Kidney glomerular epithelial cell (primary cell): ENCODE data around the gene AGR2.
"Not testable (repeated sequence)": the region's sequence is repeated elsewhere in the genome, so short reads cannot be mapped to it uniquely, and the experiment has no call there.

Experiments
- DNase-seq: peaks from one replicate; lab custom pipeline; 2025; lab: John Stamatoyannopoulos, UW

The AGR2 gene

DNA sequence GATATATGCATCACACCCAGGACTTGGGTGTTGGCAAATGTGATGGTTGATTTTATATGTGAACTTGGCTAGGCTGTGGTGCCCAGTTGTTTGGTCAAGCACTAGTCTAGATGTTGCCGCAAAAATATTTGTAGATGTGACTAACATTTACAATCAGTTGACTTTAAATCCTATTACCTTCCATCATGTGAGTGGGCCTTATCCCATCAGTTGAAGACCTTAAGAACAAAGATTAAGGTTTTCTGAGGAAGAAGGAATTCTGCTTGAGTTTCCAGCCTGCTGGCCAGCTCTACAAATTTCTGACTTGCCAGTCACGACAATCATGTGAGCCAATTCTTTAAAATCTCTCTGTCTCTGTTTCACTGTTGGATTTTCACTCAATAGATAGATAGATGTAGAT is 30.9 kb downstream of the AGR2 start:
- no peak for DNase-seq

DNA sequence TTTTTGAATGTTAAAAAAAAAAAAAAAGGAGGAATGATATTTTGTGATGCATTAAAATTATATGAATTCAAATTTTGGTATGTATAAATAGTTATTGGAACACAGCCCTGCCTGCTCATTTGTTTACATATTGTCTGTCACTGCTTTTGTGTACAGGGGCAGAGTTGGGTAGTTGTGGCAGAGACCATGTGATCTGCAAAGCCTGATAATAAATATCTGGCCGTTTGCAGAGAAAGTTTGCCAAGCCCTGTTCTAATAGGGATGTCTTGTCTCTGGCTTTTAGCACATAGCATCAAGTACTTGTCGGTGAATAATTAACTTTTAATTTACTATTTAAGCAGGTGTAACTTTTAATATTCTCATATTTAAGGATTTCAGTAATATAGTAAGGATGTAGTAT is 31.5 kb downstream of the AGR2 start:
- no peak for DNase-seq

DNA sequence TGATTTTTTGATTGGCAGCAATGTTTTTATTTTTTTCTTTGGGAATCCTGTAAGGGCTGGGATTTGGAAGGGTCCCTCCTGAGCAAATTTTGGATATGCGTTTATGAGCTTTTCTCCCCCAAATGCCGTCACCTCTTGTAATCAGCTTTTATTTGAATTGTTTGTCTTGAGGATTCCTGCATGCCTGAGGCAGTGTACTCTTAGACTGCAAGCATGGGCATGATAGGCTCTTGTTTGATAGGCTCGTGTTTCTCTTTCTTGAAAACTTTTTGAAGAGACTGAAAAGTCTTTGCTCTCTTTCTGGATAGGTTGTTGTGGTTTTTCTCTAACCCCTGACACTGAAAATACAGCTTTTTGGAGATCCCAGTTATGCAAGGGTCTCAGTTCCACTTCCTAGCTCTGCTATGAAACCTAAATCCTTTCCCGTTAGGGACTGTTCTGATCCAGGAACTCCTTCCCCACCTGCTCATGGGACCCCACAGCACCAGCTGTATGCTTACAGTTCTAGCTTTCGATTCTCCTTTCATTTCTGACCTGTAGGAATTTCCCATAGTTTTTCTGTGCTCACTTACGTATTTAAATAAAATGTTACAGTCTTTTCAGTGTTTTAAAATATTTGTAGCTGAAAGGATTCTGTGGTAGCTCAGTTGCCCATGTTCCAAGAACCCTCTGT is 34.0 kb downstream of the AGR2 start:
- no peak for DNase-seq

DNA sequence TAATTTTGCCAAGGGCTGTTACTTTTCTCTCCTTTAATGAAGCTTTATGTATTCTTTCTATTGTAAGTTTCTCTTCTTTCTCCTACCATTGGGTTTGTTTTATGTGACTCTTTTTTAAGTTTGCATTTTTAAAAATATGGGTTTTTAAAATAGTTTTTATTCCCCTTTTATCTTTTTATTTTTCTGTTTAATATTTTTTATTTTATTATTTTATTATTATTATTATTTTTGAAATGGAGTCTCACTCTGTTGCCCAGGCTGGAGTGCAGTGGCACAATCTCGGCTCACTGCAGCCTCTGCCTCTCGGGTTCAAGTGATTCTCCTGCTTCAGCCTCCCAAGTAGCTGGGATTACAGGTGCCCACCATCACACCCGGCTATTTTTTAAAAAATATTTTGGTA is 34.8 kb downstream of the AGR2 start:
- DNase-seq: not testable (repeated sequence)

GRCh38 chr7:16765436-16765859 is 39.4 kb downstream of the AGR2 start:
- no peak for DNase-seq

DNA sequence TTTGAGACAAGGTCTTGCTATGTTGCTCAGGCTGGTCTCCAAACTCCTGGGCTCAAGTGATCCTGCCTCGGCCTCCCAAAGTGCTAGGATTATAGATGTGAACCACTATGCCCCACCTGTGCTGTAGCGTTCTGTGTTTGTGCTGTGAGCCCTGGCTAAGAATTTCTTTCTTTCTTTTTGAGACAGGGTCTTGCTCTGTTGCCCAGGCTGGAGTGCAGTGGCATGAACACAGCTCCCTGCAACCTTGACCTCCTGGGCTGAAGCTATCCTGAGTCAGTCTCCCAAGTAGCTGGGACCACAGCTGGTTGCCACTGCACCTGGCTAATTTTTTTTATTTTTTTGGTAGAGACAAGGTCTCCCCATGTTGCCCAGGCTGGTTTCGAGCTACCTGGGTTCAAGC is 39.9 kb downstream of the AGR2 start:
- no peak for DNase-seq

DNA sequence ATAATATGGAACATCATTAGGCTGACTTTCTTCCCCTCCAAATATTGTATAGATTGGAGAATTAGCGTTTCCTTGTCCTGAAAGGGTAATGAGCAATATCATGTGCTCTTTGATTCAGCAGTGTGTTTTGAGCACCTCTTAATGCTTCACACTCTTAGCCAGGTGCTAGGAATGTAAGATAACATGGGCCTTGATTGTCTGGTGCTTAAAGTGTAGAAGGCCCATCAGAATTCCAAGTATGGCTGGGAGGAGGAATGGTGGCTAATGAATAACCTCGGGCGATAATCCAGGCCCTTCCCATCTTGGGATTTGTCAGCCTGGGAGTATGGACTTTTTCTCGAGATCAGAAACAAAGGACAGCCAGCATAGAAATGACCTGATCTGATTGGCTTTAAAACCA is 42.6 kb downstream of the AGR2 start:
- DNase-seq: no peak

- no peak for DNase-seq
These were observed 45.0 kb downstream of the AGR2 start for GRCh38 chr7:16759840-16760239.

DNA sequence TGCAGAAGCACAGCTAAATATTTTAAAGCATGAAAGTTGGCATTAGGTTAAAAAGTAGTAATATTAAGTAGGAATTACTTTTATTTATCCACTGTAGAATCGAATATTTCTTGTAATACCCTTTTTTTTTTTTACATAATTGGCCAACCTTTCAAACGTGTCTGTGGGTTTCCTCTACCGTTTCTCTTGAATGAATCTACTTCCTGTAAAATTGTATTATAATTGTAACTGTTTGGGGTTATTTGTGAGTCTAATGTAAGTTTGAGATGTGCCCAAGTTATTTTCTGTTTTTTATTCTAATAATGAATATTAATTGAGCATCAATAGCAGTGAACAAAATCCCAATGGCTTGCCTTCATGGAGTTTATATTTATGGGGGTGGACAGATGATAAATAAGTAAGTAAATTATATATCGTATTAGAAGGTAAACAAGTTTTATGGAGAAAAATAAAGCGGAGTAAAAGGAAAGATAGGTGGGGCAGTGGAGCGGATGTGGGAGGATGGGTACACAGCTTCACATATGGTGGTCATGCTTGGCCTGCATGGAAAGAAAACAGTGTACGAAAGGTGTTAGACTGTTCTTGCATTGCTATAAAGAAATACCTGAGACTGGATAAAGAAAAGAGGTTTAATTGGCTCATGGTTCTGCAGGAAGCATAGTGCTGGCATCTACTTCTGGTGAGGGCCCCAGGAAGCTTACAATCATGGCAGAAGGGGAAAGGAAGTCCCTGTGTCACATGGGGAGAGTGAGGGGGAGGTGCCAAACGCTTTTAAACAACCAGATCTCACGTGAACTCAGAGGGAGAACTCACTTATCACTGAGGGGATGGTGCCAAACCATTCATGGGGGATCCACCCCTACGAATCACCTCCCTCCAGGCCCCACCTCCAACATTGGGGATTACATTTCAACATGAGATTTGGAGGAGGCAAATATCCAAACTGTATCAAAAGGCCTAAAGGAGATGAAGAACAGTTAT is 45.9 kb downstream of the AGR2 start:
- no peak for DNase-seq

DNA sequence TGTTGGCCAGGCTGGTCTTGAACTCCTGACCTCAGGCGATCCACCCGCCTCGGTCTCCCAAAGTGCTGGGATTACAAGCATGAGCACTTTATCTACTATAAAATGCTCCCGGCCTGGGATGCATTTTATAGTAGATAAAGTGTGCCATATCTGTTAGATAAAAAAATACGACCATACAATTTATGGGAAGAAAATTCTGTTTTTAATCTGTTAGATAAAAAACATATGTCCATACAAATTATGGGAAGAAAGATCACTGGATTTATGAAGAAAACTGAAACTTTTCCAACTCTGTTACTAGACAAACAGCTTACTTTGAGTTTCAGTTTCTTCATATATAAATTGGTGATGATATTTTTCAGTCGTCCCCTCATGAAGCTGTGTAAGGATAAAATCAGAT is 46.8 kb downstream of the AGR2 start:
- no peak for DNase-seq

- DNase-seq: no peak
These were observed 49.4 kb downstream of the AGR2 start for GRCh38 chr7:16755397-16755796.

GRCh38 chr7:16754856-16755317 is 49.9 kb downstream of the AGR2 start:
- no peak for DNase-seq

DNA sequence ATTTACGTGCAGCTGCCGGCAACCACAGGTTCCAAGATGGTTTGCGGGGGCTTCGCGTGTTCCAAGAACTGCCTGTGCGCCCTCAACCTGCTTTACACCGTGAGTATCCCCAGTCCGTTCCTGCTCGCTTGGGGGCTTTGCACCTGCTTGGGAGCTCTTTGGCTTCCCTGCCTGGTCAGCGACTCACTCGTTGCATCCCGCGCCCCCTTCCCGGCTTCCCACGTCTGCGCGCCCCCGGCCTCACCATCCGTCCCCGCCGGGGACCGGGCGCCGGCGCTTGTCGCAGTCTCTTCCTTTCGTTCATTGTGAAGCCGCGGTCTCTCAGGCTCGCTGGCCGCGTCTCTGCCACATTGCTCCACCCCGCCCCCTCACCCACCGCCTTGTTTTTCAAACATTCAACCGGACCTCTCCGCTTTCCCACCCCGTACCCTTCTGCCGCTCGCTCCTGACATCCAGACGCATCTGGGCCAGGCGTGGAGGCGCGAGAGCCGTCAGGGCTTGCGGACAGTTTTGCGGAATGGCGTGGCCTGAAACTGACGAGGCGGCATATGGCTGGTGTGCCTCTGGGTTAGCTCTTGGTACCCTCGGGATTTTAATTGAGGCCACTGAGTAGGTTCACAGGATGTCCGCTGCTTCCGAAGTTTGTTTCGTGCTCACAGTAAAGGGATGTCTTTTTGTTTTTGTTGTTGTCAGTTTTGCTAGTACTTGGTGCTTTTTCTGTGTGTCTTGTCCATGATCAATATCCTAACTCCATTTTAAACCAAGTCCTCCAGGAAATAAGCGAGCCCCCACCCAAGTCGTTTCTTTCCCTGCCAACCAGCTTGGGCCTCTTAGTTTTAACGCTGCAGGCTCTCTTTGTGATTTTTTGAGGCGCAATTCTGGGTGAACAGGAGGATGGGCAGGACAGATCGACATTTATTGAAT is 50.6 kb downstream of the AGR2 start:
- DNase-seq: peak; percentile 12

- DNase-seq: peak; percentile 81
These were observed 51.5 kb downstream of the AGR2 start, which contains the start of gene TSPAN13 for GRCh38 chr7:16753102-16753931. TSPAN13 (plus strand) TSS chr7:16753755; CDS start chr7:16753968, 213 bp downstream.

- DNase-seq: no peak
These were observed 57.7 kb downstream of the AGR2 start for GRCh38 chr7:16747102-16747501.

DNA sequence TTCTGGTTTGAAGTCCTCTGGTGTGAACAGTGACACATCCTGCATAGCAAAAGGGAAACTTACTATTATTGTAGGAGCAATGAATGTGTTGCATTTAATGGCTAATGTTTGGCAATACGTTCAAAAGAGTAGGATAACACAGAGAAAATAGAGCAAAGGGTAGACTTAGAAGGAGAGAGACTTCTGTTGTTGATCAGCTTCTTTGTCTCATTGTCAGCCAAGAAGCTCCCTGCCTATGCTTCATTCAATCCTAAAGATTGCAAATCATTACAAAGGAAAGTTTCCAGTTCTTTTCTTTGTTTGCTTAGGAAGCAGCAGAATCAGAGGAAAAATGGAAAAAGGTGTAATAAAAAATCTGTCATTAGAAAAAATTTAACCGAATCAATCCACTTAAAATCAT is 59.2 kb downstream of the AGR2 start:
- DNase-seq: no peak

DNA sequence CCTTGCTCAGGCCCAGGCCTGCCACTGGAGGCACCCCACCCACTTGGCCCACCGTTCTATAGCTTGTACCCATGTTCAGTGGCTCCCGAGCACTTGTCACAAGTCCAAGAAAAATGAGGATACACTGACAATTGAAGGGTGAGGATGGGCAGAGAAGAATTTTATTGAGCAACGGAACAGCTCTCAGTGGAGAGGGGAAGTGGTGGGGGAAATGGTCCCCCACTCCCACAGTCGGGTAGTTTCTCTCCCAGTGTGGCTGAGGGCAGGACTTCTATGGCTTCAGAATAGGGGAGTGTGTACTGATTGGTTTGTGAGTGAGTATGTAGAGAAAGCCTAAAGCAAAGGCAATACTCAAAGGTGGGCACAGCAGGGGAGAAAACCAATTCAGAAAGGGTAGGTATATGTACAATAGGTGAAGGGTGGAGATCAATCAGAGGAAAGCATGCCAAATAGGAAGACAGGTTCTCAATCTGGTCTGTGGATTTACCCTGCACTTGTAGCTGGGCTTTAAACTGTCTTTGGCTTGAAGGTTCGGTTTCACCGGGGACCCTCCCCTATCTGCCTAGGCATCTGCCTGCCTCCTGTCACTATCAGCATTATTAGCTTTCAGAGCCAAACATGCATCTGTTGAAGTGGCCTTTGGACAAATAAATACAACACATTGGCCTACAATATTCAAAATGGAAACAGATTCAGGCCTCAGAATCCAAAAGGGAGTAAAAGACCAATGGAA is 60.1 kb downstream of the AGR2 start:
- DNase-seq: no peak

DNA sequence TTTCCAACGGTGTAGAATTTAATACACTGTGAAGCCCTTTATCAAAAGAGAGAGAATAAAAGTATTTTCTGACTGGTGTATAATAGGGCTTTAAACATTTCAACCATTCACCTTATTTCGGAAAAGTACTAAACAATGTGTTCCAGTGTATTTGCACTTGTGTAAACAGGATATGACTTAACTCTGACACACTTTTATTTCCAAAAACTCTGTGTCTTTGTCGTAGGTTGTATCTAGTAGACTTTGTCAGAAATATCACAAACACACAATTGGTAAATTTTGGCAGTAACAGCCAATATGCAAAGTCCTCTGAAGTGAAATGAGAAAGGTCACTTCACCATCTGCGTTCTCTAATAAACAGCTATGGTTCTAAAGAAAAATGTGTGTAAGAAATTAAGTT is 61.6 kb downstream of the AGR2 start:
- DNase-seq: no peak

- DNase-seq: no peak
These were observed 62.3 kb downstream of the AGR2 start for GRCh38 chr7:16742547-16742946.
